Stimulated activated CD8-positive, alpha-beta memory T cell treated with anti-CD3 and anti-CD28 coated beads, Interleukin-15, amount 100 ng/mL, for 1 hour (primary cell): ENCODE results near the gene IQSEC1.

Experiments used
- DNase-seq: peaks from one replicate; pipeline ENCODE4 v3.0.0-alpha.2; 2020; ENCODE audit warnings: low read depth

IQSEC1 gene

DNA sequence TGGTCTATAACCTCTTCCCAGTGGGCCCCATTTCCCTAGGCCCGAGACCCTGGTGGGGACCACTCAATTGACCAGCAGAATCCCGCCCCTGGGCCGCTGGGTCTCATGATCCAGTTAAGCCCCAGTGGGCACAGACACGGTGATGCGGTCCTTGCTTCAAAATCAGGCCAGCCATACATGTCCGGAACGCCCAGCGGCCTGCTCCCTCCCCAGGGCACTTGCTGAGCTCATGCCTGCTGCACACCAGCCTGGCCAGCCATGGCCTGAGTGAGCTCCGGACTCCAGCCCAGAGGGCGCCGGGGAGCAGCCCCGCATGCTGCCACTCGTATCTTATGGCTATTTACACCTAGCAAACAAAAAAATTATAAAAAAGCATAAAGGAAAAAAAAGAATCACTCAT, 34.4 kb upstream of the IQSEC1 start:
- no peak for DNase-seq

GRCh38 chr3:13106308-13107001, 33.2 kb upstream of the IQSEC1 start:
- no peak for DNase-seq

GRCh38 chr3:13105896-13106250, 32.6 kb upstream of the IQSEC1 start:
- DNase-seq = no peak

DNA sequence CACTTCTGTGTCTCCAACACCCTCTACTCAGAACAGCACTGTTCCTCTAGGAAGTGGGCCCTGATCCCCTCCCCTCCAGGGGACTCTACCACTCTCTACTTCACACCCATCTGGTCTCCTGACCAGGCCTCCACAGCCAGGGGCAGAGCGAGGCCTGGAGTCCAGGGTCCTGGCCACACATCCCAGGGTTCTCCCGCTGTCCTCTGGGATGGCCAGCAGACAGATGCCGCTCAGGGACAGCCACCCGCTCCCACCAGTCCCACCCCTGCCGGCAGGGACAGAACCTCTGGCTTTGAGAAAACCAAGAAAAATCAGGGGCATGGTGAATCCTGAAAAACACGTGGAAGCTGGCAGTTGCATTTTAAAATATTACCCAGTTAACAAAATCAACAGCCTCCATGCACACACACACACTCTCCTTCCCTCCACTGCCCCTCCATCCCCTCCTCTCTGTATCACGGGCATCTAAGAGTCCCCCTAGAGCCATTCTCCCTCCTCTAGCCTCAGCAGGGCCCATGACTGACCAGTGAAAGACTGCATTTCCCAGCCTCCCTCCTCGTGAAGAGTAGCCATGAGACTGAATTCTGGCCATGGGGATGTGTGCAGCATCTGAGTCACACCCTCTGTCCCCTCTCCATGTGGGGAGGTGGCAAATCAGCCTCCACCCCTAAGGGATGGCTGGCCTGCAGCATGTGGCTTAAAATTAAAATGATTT, 32.1 kb upstream of the IQSEC1 start:
- no peak for DNase-seq

- no peak for DNase-seq
Observed at GRCh38 chr3:13104511-13104910, 31.3 kb upstream of the IQSEC1 start.

DNA sequence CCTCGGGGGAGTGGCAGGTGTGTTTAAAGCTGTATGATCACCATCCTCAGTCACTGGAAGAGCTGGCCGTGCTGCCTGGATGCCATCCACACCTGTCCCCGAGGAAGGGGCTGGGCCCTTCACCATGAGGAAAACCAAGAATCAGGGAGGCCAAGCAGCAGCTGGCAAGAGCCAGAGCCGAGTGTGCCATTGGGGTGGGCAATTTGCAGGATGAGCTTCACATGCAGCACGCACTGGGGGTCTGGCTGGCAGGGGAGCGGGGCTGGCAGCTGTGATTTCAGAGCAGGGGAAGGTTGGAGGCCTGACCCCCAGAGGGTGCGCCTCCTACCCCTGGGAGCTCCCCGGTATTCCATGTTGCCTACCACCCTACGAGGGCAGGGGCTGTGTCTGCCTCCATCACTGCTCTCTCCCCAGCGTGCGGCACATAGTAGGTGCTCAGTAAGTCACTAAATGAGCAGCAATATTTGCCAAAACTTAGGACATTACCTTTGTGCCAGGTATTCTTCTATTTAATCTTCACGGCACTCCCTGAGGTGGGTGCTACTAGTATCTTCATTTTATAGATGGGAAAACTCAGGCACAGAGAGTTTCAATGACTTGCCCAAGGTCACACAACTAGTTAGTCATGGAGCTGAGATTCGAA, 30.3 kb upstream of the IQSEC1 start:
- no peak for DNase-seq

GRCh38 chr3:13102386-13103345, 29.4 kb upstream of the IQSEC1 start:
- no peak for DNase-seq

- no peak for DNase-seq
Observed at GRCh38 chr3:13099707-13100106, 26.5 kb upstream of the IQSEC1 start.

DNA sequence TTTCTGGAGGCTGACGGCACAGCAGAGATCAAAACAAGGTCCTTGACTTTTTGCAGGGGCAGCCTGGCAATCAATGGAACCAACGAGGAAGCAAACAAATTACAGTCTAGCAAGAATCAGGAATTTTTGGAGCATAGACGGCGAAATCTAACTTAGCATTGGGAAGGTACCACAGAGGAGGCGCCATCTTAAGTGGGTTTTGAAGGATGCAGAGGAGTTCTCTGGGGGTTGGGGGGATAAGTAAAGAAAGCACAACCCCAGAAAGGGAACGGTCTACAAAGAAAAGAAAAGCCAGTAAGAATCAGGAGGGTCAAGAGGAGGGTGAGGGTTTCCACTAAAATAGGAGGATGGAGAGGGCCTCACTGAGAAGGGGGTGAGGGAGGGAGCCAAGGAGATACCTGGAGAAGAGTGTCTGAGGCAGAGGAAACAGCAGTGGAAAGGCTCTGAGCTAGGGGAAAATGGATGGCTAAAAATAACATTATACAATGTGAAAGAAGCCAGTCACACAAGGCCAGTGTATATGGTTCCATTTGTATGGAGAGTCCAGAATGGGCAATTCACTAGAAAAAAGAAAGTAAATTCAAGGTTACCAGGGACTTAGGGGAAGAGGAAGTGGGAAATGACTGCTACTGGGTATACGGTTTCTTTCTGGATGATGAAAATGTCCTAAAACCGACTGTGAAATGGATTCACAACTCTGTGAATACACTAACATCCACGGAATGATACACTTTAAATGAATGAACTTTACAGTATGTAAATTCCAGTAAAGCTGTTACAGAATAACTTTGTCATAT, 25.2 kb upstream of the IQSEC1 start:
- no peak for DNase-seq

GRCh38 chr3:13096356-13096755, 23.1 kb upstream of the IQSEC1 start:
- DNase-seq = no peak

GRCh38 chr3:13095408-13095937, 22.2 kb upstream of the IQSEC1 start:
- DNase-seq = no peak

GRCh38 chr3:13093687-13094086, 20.5 kb upstream of the IQSEC1 start:
- no peak for DNase-seq

GRCh38 chr3:13092621-13093617, 19.7 kb upstream of the IQSEC1 start:
- no peak for DNase-seq

DNA sequence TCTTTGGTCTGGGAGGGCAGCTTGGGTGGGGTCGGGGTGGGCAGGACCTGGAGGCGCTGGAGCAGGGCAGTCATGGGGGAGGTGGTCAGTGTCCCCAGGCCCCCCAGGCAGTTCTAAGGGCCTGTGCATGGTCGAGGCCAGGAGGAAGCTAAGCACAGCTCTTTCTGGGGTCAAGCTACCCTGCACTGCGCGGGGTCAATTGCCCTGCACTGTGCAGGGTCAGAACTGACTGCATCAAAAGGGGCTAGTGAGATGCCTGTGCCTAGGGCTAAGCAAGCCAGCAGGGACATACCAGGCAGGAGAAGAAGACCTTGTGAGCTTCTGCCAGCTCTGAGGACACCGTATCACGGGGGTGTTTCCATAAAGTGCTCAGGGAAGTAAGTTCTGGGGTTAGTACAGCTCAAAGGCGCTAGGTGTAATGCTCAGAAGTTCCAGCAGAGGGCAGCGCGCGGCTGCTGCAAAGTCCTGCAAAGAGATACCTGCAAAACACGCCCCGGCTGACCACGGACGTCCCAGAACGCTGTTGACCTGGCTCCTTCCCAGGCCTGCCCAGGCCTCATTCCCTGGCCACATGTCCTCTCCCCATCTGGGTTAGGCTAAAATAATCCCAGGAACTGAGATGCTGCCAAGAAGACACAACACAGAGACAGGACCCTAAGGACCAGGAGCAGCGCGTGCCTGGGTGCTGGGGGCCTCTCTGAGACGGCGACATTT, 18.8 kb upstream of the IQSEC1 start:
- peak; percentile 69 for DNase-seq

GRCh38 chr3:13088028-13089006, 15.1 kb upstream of the IQSEC1 start:
- DNase-seq = no peak

- DNase-seq = no peak
Observed at GRCh38 chr3:13087320-13087990, 14.2 kb upstream of the IQSEC1 start.

- DNase-seq = no peak
Observed at GRCh38 chr3:13086531-13086981, 13.3 kb upstream of the IQSEC1 start.
